Coronary artery (tissue), 2 donors: ENCODE measurements around the gene CYTH3.

Experiments used
- DNase-seq: peaks from one replicate; pipeline ENCODE4 v3.0.0-alpha.2; 2017; ENCODE audit warnings: low spot score
- H3K27ac ChIP-seq, 2 donors: fragments of 200-600 bp; sonication (generic); one replicate each; pipeline ENCODE4 v1.5.1; 2016 to 2019
- H3K4me3 ChIP-seq: fragments of 200-600 bp; sonication (generic); 2 replicates; pipeline ENCODE4 v1.5.1; 2016; ENCODE audit warnings: mild to moderate bottlenecking, moderate library complexity
- CTCF ChIP-seq: fragments of 200-600 bp; sonication (generic); IDR thresholded peaks from one replicate; pipeline ENCODE4 v1.5.1; 2019; ENCODE audit warnings: antibody characterized with exemption

CYTH3 gene

GRCh38 chr7:6272481-6273323 is at the start of gene CYTH3:
Gene CYTH3, minus strand, starts transcription at chr7:6272624. Its CDS starts 117 bp downstream, at chr7:6272507.
- Histone ChIP-seq H3K27ac (peak within 1 kb of the TSS; percentile 71 to 96), H3K4me3 (peak within 1 kb of the TSS; percentile 99)
- DNase-seq, result peak; percentile 84
- no peak for TF ChIP-seq CTCF

- no peak overlapping the region for H3K4me3 ChIP-seq
- TF ChIP-seq CTCF, result no peak
- H3K27ac ChIP-seq, result no peak overlapping the region
- DNase-seq, result no peak
These were observed 48.4 kb upstream of the CYTH3 start for GRCh38 chr7:6320791-6321190.

- Histone ChIP-seq H3K4me3 (peak overlapping the region; percentile 34), H3K27ac (peak overlapping the region; percentile 25 to 71)
- peak; percentile 86 for DNase-seq
These were observed 45.5 kb upstream of the CYTH3 start for GRCh38 chr7:6317797-6318438.

GRCh38 chr7:6316226-6316625 is 43.8 kb upstream of the CYTH3 start:
- Histone ChIP-seq H3K4me3 (no peak overlapping the region), H3K27ac (peak overlapping the region; percentile 51 to 56)
- no peak for TF ChIP-seq CTCF
- DNase-seq, result no peak

More at GRCh38 chr7:6317797-6318438, 45.5 kb upstream of the CYTH3 start:
- TF ChIP-seq CTCF, result no peak

- Histone ChIP-seq H3K4me3 (no peak overlapping the region), H3K27ac (peak overlapping the region; percentile 51 to 56)
- no peak for TF ChIP-seq CTCF
- DNase-seq, result no peak
These were observed 43.3 kb upstream of the CYTH3 start for GRCh38 chr7:6315746-6316145.

GRCh38 chr7:6310271-6310993 is 38.0 kb upstream of the CYTH3 start:
- Histone ChIP-seq H3K27ac (no peak overlapping the region), H3K4me3 (no peak overlapping the region)
- no peak for TF ChIP-seq CTCF
- DNase-seq, result no peak
